Measurements from ENCODE around the gene IL37.
"Not testable (repeated sequence)": the region's sequence is repeated elsewhere in the genome, so short reads cannot be mapped to it uniquely, and the experiment has no call there.

IL37 gene

GRCh38 chr2:112891385-112891831, 19.6 kb upstream of the IL37 start:
- DNase-seq: peak; percentile 67

GRCh38 chr2:112893752-112894151, 17.2 kb upstream of the IL37 start:
- peak; percentile 65 for DNase-seq

DNA sequence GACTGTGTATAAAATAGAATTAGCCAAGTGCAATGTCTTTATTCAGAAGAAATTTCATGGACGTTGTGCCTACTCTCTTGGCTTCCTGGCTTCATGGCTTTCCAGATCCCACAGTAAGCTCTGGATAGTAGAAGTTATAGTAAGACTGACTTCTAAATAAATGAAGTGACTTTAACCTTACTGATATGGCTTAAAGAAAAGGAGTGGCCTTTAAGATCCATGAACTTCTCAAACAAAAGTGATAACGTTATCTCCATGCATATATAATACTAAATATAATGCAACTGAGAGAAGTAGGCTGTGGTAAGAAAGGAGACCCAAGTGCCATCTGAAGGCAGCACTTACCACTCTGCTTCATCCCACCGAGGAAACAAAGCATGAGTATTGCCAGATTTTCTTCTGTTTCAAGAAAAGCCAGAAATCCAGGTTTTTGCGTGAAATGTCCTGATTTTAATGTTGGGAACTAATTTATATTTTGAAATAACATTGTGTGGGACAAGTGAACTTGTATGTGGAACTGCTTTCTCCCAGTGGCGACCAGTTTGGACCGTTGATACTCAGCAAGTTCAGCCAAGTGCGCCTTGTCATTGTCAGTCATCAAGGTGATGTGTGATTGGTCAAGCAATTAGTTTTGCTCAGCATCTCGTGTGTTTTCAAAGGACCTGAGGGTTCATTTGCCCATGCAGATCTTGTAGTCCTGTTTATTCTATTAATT, 13.9 kb upstream of the IL37 start:
- no peak for DNase-seq

GRCh38 chr2:112897624-112897978, 13.4 kb upstream of the IL37 start:
- DNase-seq: no peak

GRCh38 chr2:112901431-112902065, 9.4 kb upstream of the IL37 start:
- DNase-seq: not testable (repeated sequence)

GRCh38 chr2:112902816-112903215, 8.1 kb upstream of the IL37 start:
- no peak for DNase-seq

GRCh38 chr2:112904883-112905282, 6.1 kb upstream of the IL37 start:
- no peak for DNase-seq

DNA sequence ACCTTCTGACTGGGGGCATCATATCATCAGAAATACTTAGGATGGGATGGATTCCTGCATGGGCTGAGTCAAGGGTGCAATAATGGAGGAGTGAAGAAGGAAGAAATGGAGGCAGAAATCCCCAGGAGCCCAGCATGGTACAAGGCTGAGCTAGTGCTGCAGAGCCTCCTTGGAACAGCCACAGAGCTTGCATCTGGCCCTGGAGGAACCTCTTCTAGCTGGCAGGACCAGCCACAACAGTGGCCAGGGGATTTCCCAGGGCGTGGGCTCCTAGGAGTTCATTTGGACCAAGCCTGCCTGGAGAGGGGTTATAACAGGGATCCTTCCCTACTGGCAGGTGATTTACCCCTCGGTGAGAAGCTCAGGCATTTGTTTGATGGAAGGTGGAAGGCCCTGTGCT, 4.7 kb upstream of the IL37 start:
- DNase-seq: no peak

DNA sequence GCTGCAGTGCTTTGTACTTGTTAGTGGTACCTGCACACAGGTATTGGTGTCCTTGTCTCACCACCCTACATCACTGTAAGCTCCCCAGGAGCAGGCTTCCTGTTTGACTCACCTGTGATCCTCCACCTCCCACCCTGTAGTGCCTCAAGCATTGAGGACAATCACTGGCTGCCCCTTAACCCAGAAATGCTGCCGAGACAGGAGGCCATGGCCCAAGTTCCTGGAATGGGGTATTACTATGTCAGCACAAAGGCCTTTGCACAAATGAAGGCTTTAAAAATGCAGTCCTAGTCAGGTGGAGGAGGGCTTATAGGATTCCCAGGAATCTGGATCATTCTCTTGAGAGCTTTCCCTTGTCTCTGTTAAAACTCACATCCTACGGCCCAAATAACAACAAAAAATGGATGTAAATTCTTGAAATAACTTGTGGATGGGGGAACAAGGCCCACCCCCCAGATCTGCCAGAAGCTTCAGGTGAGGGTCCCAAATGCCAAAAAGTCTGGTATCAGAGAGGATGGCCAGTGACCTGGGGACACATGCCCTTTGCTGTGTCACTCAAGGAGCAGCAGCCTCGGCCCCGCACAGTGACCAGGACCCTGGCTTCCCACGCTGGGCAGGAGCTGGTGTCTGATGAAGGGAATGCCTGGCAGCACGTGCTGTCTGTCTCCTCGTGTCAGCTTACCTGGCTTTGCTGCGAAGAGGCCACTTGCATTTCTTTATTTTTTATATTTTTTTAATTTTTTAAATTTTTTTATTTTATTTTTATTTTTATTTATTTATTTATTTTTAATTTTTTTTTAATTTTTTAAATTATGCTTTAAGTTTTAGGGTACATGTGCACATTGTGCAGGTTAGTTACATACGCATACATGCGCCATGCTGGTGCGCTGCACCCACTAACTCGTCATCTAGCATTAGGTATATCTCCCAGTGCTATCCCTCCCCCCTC, 3.7 kb upstream of the IL37 start:
- no peak for DNase-seq

GRCh38 chr2:112908559-112908958, 2.4 kb upstream of the IL37 start:
- DNase-seq: not testable (repeated sequence)

- no peak for DNase-seq
These were observed 746 bp upstream of the IL37 start for GRCh38 chr2:112910219-112910618.

- DNase-seq: no peak
These were observed 1.4 kb downstream of the IL37 start for GRCh38 chr2:112912403-112912802.

DNA sequence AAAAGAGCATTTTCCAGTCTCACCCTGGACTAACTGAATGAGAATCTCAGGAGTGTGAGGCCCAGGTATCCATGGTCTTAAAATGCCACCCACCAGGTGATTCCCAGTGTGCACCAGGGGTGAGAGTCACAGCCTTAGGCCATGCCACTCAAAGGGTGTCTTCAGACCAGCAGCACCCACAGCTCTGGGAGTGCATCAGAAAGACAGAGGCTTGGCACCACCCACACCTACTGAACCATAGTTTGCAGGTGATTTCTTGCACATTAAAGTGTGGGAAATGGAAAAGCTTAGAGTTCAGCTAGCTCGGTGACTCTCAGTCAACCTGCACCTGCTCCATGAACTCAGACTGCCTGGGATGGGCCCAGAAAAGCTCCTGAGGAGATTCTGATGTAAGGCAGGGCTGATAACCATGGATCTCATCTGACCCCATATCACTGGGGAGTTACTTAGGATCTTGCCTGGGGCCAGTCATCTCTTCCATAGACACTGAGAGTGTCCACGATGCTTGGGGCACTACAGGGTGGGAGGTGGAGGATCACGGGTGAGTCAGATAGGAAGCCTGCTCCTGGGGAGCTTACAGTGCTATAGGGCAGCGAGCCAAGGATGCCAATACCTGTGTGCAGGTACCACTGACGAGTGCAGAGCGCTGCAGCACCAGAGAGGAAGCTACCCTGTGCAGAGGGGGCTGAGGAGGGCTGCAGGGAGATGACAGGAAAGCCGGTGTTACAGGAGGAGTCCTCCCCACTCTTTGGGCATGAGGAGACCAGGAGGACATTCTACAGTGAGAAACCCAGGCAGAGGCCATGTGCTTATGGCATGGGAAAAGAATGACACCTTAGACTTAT, 4.6 kb downstream of the IL37 start:
- no peak for DNase-seq

DNA sequence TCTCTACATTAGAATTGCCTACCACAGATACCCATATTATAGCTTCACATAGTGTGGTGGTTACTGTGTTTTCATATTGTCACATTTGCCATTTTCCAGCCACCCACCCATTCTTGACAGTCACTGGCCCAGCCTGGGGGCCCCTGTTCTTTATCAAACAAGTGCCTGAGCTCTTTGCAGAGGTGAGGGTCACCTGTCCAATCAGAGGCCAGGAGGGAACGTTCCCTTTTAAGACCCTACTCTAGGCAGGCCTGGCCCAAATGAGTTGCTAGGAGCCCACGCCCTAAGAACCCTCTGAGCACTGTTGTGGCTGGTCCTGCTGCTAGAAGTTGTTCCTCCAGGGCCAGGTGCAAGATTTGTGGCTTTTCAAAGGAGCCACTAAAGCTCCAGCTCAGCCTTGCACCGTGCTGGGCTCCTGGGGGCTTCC, 5.2 kb downstream of the IL37 start:
- DNase-seq: no peak

DNA sequence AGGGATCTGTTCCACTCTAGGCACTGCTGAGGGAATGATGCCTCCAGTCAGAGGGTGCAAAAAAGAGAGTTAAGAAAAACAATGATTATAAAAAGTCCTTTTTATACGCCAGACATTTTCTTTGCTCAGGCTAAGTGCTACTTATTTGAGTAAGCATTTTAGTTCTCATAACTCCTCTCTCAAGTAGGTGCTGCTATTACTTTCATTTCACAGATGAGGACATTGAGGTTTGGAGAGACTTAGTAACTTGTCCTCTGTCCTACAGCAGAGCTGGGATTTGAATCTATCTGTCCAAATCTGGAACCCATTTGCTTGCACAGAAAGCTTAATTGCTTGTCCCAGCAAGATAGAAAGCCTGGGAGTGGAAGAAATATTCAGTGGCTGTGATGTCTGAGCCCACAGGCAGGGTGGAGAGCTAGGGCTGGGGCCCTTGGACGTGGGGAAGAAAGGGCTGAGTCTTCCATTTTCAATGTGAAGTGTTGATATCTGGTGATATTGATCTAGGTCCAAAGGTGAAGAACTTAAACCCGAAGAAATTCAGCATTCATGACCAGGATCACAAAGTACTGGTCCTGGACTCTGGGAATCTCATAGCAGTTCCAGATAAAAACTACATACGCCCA, 5.8 kb downstream of the IL37 start:
- DNase-seq: no peak

GRCh38 chr2:112917856-112918255, 6.9 kb downstream of the IL37 start:
- DNase-seq: no peak

- DNase-seq: no peak
These were observed 7.3 kb downstream of the IL37 start for GRCh38 chr2:112918256-112918655.

DNA sequence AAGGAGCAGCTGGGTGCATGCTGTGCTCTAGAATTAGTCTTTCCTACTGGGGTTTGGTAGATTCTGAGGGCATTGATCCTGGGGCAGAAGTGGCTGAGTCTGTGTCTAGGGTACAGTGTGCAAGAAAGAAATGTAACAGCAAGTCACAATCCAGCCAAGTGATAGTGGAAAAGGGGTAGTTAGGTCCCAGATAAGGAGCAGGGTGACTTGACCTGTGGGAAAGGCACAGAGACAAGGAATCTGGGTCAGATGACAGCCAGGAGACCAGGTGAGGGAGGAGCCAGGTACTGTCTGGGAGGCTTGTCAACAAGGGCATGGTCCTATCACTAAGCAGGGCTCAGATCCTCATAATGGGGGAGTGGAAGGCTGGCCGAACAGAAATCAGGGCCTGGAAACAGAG, 8.1 kb downstream of the IL37 start:
- DNase-seq: no peak

- peak; percentile 18 for DNase-seq
These were observed 10.1 kb downstream of the IL37 start for GRCh38 chr2:112920923-112921532.

DNA sequence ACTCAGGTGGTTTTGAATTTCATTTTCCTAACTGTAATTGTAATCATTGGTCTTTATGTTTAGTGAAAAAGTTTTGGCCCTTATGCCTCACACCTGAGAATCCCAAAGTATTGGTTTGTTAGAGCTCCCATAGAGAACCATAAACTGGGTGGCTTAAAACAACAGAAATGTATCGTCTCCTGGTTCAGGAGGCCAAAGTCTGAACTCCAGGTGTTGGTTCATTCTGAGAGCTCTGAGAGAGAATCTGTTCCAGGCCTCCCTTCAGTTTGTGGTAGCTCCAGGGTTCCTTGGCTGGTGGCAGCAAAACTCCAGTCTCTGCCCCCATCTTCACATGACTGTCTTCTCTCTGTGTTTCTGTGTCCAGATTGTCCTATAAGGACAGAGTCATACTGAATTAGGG, 11.0 kb downstream of the IL37 start:
- DNase-seq: no peak

DNA sequence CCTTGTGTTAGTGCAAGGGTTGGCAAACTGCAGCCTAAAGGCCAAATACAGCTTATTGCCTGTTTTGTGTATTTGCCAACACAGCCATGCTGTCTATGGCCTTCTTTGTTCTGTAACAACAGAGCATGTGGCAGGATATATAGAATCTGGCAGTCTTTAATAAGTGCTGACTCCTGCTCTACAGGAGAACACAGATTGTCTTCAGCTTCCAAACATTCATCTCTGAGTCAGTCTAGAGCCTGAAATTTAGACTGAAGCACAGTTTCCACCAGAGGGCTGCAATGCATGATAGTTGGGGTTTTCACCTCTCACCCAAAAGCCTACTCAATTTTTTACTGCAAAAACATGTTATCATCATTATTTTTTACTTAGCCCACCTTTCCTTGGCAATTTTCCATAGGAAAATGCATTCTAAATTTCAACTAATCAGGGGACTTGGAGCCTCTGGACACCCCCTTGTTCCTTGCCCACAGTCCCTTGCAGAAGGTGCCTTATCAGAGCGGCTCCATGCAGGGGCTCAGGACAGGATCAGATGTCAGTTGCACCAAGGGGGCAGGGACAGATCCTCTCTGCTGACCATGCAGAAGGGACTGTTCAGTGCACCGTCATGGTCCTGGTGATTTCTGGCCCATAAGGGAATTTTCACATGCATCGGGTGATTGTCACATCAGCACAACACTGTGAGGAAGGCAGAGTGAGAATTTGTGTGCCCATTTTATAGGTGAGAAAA, 12.4 kb downstream of the IL37 start:
- no peak for DNase-seq
